ENCODE data around the gene PPFIA4.

DNA sequence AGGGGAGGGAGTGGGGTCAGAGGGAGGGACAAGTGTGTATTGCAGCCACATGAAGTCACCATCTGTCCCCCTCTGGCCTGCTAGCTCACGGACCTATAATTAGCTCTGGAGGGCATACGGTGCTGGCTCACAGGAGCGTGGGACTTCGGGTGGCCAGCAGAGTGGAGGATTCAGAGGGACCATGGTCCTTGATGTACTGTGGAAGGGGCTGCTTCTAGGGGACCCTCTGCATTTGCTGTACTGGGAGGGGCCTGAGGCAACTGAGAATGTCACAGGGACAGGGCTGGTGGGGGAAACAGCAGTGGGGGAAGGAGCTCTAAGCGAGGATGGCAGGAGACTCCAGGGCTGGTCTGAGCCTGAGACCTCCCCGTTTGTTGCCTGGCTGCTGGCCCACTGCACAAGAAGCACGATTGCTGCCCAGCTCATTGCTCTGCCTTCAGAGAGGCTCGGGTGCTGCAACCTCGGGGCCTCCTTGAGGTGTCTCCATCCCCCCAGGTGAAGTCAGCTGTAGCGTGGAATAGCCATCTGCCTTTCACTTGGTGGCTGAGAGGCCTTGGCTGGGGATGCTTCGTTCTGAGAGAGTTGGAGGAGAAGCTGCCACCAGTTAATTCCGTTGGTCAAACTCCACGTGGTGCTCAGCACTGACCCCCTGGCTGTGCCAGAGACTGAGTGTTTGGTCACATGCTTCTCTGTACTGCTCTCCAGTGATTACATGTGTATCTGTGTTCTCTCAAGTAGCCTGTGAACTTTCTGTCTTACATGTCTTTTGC lies 2.7 kb downstream of the PPFIA4 start:
- TF ChIP-seq YY1 (IDR thresholded peaks at IDR 0.05; ENCODE audit: extremely low read depth, insufficient replicate concordance, low read depth, low read length) (no peak), POLR2AphosphoS5 (IDR thresholded peaks at IDR 0.05; ENCODE audit: low read depth, low read length) (no peak), RAD21 (IDR thresholded peaks at IDR 0.05; ENCODE audit: low read depth) (no peak), POLR2A (IDR thresholded peaks at IDR 0.05; ENCODE audit: borderline replicate concordance, extremely low read depth, insufficient read depth, insufficient read length) (no peak), ZNF274 (IDR thresholded peaks at IDR 0.05; ENCODE audit: low read depth, low read length) (no peak), SIN3A (IDR thresholded peaks at IDR 0.05; ENCODE audit: low read depth) (no peak), SP1 (IDR thresholded peaks at IDR 0.05; ENCODE audit: low read depth) (no peak), ZFX (IDR thresholded peaks at IDR 0.05) (no peak), EGR1 (IDR thresholded peaks at IDR 0.05; ENCODE audit: low read depth) (no peak)
- TF ChIP-seq, protein P1, sequence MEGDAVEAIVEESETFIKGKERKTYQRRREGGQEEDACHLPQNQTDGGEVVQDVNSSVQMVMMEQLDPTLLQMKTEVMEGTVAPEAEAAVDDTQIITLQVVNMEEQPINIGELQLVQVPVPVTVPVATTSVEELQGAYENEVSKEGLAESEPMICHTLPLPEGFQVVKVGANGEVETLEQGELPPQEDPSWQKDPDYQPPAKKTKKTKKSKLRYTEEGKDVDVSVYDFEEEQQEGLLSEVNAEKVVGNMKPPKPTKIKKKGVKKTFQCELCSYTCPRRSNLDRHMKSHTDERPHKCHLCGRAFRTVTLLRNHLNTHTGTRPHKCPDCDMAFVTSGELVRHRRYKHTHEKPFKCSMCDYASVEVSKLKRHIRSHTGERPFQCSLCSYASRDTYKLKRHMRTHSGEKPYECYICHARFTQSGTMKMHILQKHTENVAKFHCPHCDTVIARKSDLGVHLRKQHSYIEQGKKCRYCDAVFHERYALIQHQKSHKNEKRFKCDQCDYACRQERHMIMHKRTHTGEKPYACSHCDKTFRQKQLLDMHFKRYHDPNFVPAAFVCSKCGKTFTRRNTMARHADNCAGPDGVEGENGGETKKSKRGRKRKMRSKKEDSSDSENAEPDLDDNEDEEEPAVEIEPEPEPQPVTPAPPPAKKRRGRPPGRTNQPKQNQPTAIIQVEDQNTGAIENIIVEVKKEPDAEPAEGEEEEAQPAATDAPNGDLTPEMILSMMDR (IDR thresholded peaks at IDR 0.05 in 2 of 3, conservative IDR thresholded peaks at IDR 0.05 in 1 of 3; ENCODE audit: borderline replicate concordance in 1 of 3, insufficient read depth in 1 of 3, low read depth in 2 of 3, low read length in 2 of 3) = no peak
- TF ChIP-seq, protein P2, sequence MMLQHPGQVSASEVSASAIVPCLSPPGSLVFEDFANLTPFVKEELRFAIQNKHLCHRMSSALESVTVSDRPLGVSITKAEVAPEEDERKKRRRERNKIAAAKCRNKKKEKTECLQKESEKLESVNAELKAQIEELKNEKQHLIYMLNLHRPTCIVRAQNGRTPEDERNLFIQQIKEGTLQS (IDR thresholded peaks at IDR 0.05) = no peak
- TF ChIP-seq, protein P3, sequence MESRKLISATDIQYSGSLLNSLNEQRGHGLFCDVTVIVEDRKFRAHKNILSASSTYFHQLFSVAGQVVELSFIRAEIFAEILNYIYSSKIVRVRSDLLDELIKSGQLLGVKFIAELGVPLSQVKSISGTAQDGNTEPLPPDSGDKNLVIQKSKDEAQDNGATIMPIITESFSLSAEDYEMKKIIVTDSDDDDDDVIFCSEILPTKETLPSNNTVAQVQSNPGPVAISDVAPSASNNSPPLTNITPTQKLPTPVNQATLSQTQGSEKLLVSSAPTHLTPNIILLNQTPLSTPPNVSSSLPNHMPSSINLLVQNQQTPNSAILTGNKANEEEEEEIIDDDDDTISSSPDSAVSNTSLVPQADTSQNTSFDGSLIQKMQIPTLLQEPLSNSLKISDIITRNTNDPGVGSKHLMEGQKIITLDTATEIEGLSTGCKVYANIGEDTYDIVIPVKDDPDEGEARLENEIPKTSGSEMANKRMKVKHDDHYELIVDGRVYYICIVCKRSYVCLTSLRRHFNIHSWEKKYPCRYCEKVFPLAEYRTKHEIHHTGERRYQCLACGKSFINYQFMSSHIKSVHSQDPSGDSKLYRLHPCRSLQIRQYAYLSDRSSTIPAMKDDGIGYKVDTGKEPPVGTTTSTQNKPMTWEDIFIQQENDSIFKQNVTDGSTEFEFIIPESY (IDR thresholded peaks at IDR 0.05; ENCODE audit: extremely low read depth, insufficient replicate concordance, low read length) = no peak

All from HCT116 (cell line).